Measurements from ENCODE around the gene KCNA5.

Gene KCNA5
- long read RNA-seq = 0 reads

DNA sequence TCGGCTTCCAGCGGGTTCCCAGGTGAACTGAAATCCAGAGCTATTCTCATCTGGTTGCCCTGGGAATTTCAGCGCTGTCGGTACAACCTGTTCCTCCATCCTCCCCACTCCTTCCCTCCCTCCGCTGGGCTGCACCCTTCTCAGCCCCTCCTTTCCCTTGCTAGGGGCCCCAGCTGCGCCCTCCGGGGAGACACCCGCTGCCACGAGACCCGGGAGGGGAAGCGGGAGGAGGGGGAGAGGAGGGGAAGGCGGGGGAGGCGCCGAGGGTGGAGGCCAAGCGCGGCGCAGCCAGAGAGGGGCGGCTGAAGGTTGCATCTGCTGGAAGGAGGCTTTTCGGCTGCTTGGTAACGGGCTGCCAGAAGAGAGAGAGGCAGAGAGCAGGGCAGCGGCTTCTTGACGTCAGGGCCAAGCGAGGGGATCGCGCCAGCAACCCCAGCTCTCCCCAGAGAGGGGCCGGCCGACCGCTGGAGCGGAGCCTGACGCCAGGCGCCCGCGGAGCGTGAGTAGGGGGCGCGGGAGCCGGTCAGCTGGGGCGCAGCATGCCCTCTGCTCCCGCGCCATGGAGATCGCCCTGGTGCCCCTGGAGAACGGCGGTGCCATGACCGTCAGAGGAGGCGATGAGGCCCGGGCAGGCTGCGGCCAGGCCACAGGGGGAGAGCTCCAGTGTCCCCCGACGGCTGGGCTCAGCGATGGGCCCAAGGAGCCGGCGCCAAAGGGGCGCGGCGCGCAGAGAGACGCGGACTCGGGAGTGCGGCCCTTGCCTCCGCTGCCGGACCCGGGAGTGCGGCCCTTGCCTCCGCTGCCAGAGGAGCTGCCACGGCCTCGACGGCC, at the start of gene KCNA5:
KCNA5 (plus strand) TSS at position 291 of the 831 bp plus-strand sequence; CDS start at position 560, 269 bp downstream.
- TF ChIP-seq SPI1 (IDR thresholded peaks at IDR 0.05; ENCODE audit: borderline replicate concordance, low read depth) = no peak
- no peak for TF ChIP-seq GABPA (IDR thresholded peaks at IDR 0.05; ENCODE audit: low read depth)
- TF ChIP-seq, protein P1, sequence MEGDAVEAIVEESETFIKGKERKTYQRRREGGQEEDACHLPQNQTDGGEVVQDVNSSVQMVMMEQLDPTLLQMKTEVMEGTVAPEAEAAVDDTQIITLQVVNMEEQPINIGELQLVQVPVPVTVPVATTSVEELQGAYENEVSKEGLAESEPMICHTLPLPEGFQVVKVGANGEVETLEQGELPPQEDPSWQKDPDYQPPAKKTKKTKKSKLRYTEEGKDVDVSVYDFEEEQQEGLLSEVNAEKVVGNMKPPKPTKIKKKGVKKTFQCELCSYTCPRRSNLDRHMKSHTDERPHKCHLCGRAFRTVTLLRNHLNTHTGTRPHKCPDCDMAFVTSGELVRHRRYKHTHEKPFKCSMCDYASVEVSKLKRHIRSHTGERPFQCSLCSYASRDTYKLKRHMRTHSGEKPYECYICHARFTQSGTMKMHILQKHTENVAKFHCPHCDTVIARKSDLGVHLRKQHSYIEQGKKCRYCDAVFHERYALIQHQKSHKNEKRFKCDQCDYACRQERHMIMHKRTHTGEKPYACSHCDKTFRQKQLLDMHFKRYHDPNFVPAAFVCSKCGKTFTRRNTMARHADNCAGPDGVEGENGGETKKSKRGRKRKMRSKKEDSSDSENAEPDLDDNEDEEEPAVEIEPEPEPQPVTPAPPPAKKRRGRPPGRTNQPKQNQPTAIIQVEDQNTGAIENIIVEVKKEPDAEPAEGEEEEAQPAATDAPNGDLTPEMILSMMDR (IDR thresholded peaks at IDR 0.05; ENCODE audit: insufficient read depth, low read length) = no peak
- TF ChIP-seq POLR2AphosphoS5 (IDR thresholded peaks at IDR 0.05; ENCODE audit: low read depth) = no peak
- TF ChIP-seq, protein P2, sequence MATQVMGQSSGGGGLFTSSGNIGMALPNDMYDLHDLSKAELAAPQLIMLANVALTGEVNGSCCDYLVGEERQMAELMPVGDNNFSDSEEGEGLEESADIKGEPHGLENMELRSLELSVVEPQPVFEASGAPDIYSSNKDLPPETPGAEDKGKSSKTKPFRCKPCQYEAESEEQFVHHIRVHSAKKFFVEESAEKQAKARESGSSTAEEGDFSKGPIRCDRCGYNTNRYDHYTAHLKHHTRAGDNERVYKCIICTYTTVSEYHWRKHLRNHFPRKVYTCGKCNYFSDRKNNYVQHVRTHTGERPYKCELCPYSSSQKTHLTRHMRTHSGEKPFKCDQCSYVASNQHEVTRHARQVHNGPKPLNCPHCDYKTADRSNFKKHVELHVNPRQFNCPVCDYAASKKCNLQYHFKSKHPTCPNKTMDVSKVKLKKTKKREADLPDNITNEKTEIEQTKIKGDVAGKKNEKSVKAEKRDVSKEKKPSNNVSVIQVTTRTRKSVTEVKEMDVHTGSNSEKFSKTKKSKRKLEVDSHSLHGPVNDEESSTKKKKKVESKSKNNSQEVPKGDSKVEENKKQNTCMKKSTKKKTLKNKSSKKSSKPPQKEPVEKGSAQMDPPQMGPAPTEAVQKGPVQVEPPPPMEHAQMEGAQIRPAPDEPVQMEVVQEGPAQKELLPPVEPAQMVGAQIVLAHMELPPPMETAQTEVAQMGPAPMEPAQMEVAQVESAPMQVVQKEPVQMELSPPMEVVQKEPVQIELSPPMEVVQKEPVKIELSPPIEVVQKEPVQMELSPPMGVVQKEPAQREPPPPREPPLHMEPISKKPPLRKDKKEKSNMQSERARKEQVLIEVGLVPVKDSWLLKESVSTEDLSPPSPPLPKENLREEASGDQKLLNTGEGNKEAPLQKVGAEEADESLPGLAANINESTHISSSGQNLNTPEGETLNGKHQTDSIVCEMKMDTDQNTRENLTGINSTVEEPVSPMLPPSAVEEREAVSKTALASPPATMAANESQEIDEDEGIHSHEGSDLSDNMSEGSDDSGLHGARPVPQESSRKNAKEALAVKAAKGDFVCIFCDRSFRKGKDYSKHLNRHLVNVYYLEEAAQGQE (IDR thresholded peaks at IDR 0.05; ENCODE audit: insufficient replicate concordance, low read depth) = no peak
- DNase-seq (ENCODE audit: low read depth in 1 of 2, low spot score in 1 of 2) = no peak
- peaks cover 26% of the 10 kb centered on the region for H3K27me3 ChIP-seq (ENCODE audit: insufficient read depth, poor library complexity, severe bottlenecking)
- no peak within 1 kb of the TSS for H3K27ac ChIP-seq (replicated peaks)
- no peak within 1 kb of the TSS for H3K4me3 ChIP-seq (replicated peaks; ENCODE audit: insufficient read depth, low read length)

DNA sequence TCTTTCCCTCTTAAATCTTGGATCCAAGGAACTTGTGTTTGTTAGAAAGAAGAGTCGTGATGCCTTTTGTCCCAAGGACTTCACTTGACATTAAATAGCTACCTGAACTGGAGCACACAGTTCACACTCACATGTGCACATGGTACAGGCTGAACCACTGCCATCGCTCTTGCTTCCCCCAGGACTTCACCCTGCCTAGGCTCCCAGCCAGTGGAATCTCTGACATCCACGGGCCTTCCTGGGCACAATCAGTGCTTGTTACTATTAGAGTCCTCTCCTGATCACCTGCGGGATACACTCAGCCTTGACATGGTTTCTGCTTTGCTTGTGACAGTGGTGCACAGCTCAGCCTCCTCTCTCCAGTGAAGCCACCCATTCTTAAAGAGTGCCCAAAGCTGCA, 49.1 kb upstream of the KCNA5 start:
- TF ChIP-seq SPI1 (IDR thresholded peaks at IDR 0.05; ENCODE audit: borderline replicate concordance, low read depth) = no peak
- no peak for DNase-seq (ENCODE audit: low read depth in 1 of 2, low spot score in 1 of 2)
- no peak overlapping the region for H3K4me3 ChIP-seq (replicated peaks; ENCODE audit: insufficient read depth, low read length)
- H3K27ac ChIP-seq (replicated peaks) = no peak overlapping the region
- H3K27me3 ChIP-seq (ENCODE audit: insufficient read depth, poor library complexity, severe bottlenecking) = peaks cover 2% of the 10 kb centered on the region

DNA sequence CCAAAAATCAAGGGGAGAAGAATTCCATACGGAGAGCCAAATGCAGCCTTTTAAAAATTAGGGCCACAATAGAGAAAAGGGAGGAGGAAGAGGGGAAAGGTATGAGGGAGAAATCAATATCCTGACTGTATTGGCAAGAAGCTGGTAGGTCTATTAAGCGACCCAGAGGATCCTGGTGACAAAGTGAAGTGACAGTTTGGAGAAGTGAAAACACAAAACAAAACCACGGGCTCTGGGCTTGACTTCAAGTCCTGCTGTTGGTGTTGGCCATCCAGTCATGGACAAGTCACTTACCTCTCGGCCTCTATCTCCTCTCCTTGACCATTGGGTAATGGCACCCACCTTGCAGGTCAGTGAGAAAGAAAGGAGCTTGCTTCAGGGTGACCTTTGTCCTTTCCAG, 47.0 kb upstream of the KCNA5 start:
- H3K4me3 ChIP-seq (replicated peaks; ENCODE audit: insufficient read depth, low read length) = no peak overlapping the region
- no peak overlapping the region for H3K27ac ChIP-seq (replicated peaks)
- H3K27me3 ChIP-seq (ENCODE audit: insufficient read depth, poor library complexity, severe bottlenecking) = peaks cover 2% of the 10 kb centered on the region
- TF ChIP-seq POLR2AphosphoS5 (IDR thresholded peaks at IDR 0.05; ENCODE audit: low read depth) (no peak), SPI1 (IDR thresholded peaks at IDR 0.05; ENCODE audit: borderline replicate concordance, low read depth) (no peak), GABPA (IDR thresholded peaks at IDR 0.05; ENCODE audit: low read depth) (no peak)
- TF ChIP-seq, protein P1 (IDR thresholded peaks at IDR 0.05; ENCODE audit: insufficient read depth, low read length) = no peak
- TF ChIP-seq, protein P2 (IDR thresholded peaks at IDR 0.05; ENCODE audit: insufficient replicate concordance, low read depth) = no peak
- DNase-seq (ENCODE audit: low read depth in 1 of 2, low spot score in 1 of 2) = no peak

DNA sequence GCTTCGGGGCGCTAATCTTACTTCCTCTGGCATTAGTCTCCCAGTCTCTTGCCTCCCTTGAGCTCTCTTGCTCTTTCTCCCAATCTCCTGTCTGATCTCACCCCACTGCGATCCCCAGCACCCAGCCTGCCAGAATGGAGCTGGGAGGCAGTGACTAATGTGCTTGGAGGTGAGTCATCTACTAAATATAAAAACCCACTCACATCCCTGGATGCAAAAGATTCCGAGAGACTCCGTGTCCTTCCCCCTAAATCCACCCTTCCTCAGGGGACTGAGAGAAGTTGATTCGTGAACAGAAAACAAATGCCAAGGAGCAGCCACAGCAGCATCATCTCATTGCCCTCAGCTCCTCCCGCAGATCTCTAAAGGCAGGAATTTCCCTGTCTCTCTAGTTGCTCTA, 45.7 kb upstream of the KCNA5 start:
- DNase-seq (ENCODE audit: low read depth in 1 of 2, low spot score in 1 of 2) = no peak
- no peak overlapping the region for H3K27ac ChIP-seq (replicated peaks)
- H3K27me3 ChIP-seq (ENCODE audit: insufficient read depth, poor library complexity, severe bottlenecking) = no peaks in the 10 kb centered on the region
- H3K4me3 ChIP-seq (replicated peaks; ENCODE audit: insufficient read depth, low read length) = no peak overlapping the region
- TF ChIP-seq GABPA (IDR thresholded peaks at IDR 0.05; ENCODE audit: low read depth) = no peak
- no peak for TF ChIP-seq POLR2AphosphoS5 (IDR thresholded peaks at IDR 0.05; ENCODE audit: low read depth)
- TF ChIP-seq SPI1 (IDR thresholded peaks at IDR 0.05; ENCODE audit: borderline replicate concordance, low read depth) = no peak
- TF ChIP-seq, protein P2 (IDR thresholded peaks at IDR 0.05; ENCODE audit: insufficient replicate concordance, low read depth) = no peak
- TF ChIP-seq, protein P1 (IDR thresholded peaks at IDR 0.05; ENCODE audit: insufficient read depth, low read length) = no peak

Data from HL-60 (cell line).